Measurements from ENCODE around the gene FRMPD4.

The FRMPD4 gene

GRCh38 chrX:12463052-12463451 lies 324.8 kb downstream of the FRMPD4 start:
- no peak for DNase-seq (ENCODE audit: low read depth in 2 of 2)
- no peak for TF ChIP-seq CTCF (IDR thresholded peaks at IDR 0.05; ENCODE audit: low read depth, low read length)
- no peak overlapping the region for H3K4me3 ChIP-seq (replicated peaks in 1 of 2; ENCODE audit: low read depth in 2 of 2, low read length in 2 of 2)

- TF ChIP-seq CTCF (IDR thresholded peaks at IDR 0.05; ENCODE audit: low read depth, low read length) = no peak
- no peak for DNase-seq (ENCODE audit: low read depth in 2 of 2)
Observed at GRCh38 chrX:12463873-12464272, 325.6 kb downstream of the FRMPD4 start.

GRCh38 chrX:12467321-12467720 lies 329.0 kb downstream of the FRMPD4 start:
- no peak overlapping the region for H3K4me3 ChIP-seq (replicated peaks in 1 of 2; ENCODE audit: low read depth in 2 of 2, low read length in 2 of 2)
- TF ChIP-seq CTCF (IDR thresholded peaks at IDR 0.05; ENCODE audit: low read depth, low read length) = no peak
- no peak for DNase-seq (ENCODE audit: low read depth in 2 of 2)

More at GRCh38 chrX:12463873-12464272, 325.6 kb downstream of the FRMPD4 start:
- no peak overlapping the region for H3K4me3 ChIP-seq (replicated peaks in 1 of 2; ENCODE audit: low read depth in 2 of 2, low read length in 2 of 2)

GRCh38 chrX:12469296-12469695 lies 331.0 kb downstream of the FRMPD4 start:
- no peak overlapping the region for H3K4me3 ChIP-seq (replicated peaks in 1 of 2; ENCODE audit: low read depth in 2 of 2, low read length in 2 of 2)
- no peak for TF ChIP-seq CTCF (IDR thresholded peaks at IDR 0.05; ENCODE audit: low read depth, low read length)
- no peak for DNase-seq (ENCODE audit: low read depth in 2 of 2)

GRCh38 chrX:12471061-12471460 lies 332.8 kb downstream of the FRMPD4 start:
- no peak for TF ChIP-seq CTCF (IDR thresholded peaks at IDR 0.05; ENCODE audit: low read depth, low read length)
- DNase-seq (ENCODE audit: low read depth in 2 of 2) = no peak

GRCh38 chrX:12480956-12481355 lies 342.7 kb downstream of the FRMPD4 start:
- no peak for TF ChIP-seq CTCF (IDR thresholded peaks at IDR 0.05; ENCODE audit: low read depth, low read length)
- peak in 1 of 2 donors; percentile 14 for DNase-seq (ENCODE audit: low read depth in 2 of 2)
- no peak overlapping the region for H3K4me3 ChIP-seq (replicated peaks in 1 of 2; ENCODE audit: low read depth in 2 of 2, low read length in 2 of 2)

More at GRCh38 chrX:12471061-12471460, 332.8 kb downstream of the FRMPD4 start:
- no peak overlapping the region for H3K4me3 ChIP-seq (replicated peaks in 1 of 2; ENCODE audit: low read depth in 2 of 2, low read length in 2 of 2)

GRCh38 chrX:12488220-12488619 lies 349.9 kb downstream of the FRMPD4 start:
- TF ChIP-seq CTCF (IDR thresholded peaks at IDR 0.05; ENCODE audit: low read depth, low read length) = no peak
- peak in 1 of 2 donors; percentile 12 for DNase-seq (ENCODE audit: low read depth in 2 of 2)
- H3K4me3 ChIP-seq (replicated peaks in 1 of 2; ENCODE audit: low read depth in 2 of 2, low read length in 2 of 2) = no peak overlapping the region

Measured in cardiac fibroblast (primary cell).